Endothelial cell of umbilical vein (primary cell): Measurements from ENCODE around the gene ITGB8. TPM values are rescaled to one million over a fixed set of nuclear protein-coding genes. Genes with fewer than 3 reads are reported as not detected.

Source experiments
- BruUV-seq: library from RNA; stranded (reverse); fragments of 400-500 nt; replicated peaks from 2 replicates; lab custom pipeline; 2021; lab: Mats Ljungman, UMichigan
- CTCF ChIA-PET: fragments of 300-600, 350-600 bp; sonication (Branson Sonifier 250); formaldehyde crosslinking; loops from one replicate; lab custom pipeline; 2021; ENCODE audit warnings: antibody characterized with exemption, inconsistent platforms; lab: Charles Lee
- POLR2A ChIA-PET: fragments of 300-600, 350-600 bp; sonication (Branson Sonifier 250); formaldehyde crosslinking; loops from one replicate; lab custom pipeline; 2021; ENCODE audit warnings: antibody characterized with exemption, inconsistent platforms; lab: Charles Lee
- DNase-seq: peaks from one replicate; pipeline ENCODE4 v3.0.0-alpha.2; 2011; ENCODE audit warnings: low read depth, low spot score
- FAIRE-seq: peaks from 2 replicates; lab custom pipeline; 2011; peaks lifted over from hg19 to GRCh38; lab: Jason Lieb, UNC
- H2AFZ ChIP-seq: 2 replicates; pipeline ENCODE4 v1.6.0; 2012; ENCODE audit warnings: low read depth, low read length, control low read depth, inconsistent platforms
- H3K27ac ChIP-seq: 2 replicates; pipeline ENCODE4 v1.5.1; 2011; ENCODE audit warnings: low read depth, mild to moderate bottlenecking, control low read depth, low read length, moderate library complexity; ENCODE audit not compliant: insufficient read depth
- H3K27me3 ChIP-seq, 2 experiments: 2 replicates each; pipeline versions ENCODE4 v1.6.0 to v1.6.1; 2011; ENCODE audit warnings: low read length in 2 of 2, mixed read lengths in 1 of 2; ENCODE audit not compliant: control insufficient read depth in 2 of 2, insufficient read depth in 2 of 2
- H3K36me3 ChIP-seq, 2 experiments: 2 replicates in 1 of 2; 3 replicates in 1 of 2; pipeline ENCODE4 v1.5.1; 2011; ENCODE audit warnings: low read length in 2 of 2, mild to moderate bottlenecking in 1 of 2, moderate library complexity in 1 of 2; ENCODE audit not compliant: control insufficient read depth in 2 of 2, insufficient read depth in 2 of 2; ENCODE audit errors: extremely low read depth in 1 of 2
- H3K4me1 ChIP-seq: 3 replicates; pipeline ENCODE4 v1.5.1; 2011; ENCODE audit warnings: mild to moderate bottlenecking, low read length; ENCODE audit not compliant: control insufficient read depth, insufficient read depth; ENCODE audit errors: extremely low read depth
- H3K4me2 ChIP-seq: 2 replicates; pipeline ENCODE4 v1.6.1; 2011; ENCODE audit warnings: low read length, control low read depth, mixed read lengths; ENCODE audit not compliant: insufficient read depth
- H3K4me3 ChIP-seq, 3 experiments: fragments of 200-600 bp in 1 of 3; sonication (generic), shearing (Covaris generic) in 1 of 3; replicated peaks in 1 of 3; 2 replicates each; pipeline ENCODE4 v1.5.1; 2011 to 2016; ENCODE audit warnings: control low read depth in 3 of 3, low read length in 3 of 3, mild to moderate bottlenecking in 2 of 3, inconsistent platforms in 1 of 3, low read depth in 1 of 3, moderate library complexity in 1 of 3; ENCODE audit not compliant: insufficient read depth in 1 of 3
- H3K79me2 ChIP-seq: 2 replicates; pipeline ENCODE4 v1.6.0; 2012; ENCODE audit warnings: low read length, inconsistent platforms; ENCODE audit not compliant: control insufficient read depth, insufficient read depth
- H3K9ac ChIP-seq: replicated peaks from 2 replicates; pipeline ENCODE3; 2011; ENCODE audit warnings: low read length, control low read depth; ENCODE audit not compliant: insufficient read depth; ENCODE audit errors: extremely low read depth
- H3K9me1 ChIP-seq: replicated peaks from 3 replicates; pipeline ENCODE4 v1.6.0; 2011; ENCODE audit warnings: mild to moderate bottlenecking, low read length; ENCODE audit not compliant: control insufficient read depth, insufficient read depth; ENCODE audit errors: extremely low read depth
- H3K9me3 ChIP-seq: replicated peaks from 2 replicates; pipeline ENCODE4 v1.5.1; 2012; ENCODE audit warnings: low read length, inconsistent platforms; ENCODE audit not compliant: control insufficient read depth, insufficient read depth
- H4K20me1 ChIP-seq: replicated peaks from 2 replicates; pipeline ENCODE3; 2011; ENCODE audit warnings: mild to moderate bottlenecking, low read length; ENCODE audit not compliant: control insufficient read depth, insufficient read depth; ENCODE audit errors: extremely low read depth
- CTCF ChIP-seq, 2 donors: IDR thresholded peaks; 1 replicate in 1 of 2; 2 replicates in 1 of 2; pipeline ENCODE4 v1.5.1; 2011; ENCODE audit warnings: low read length in 2 of 2, mild to moderate bottlenecking in 2 of 2, moderate library complexity in 2 of 2, control low read depth in 1 of 2, inconsistent platforms in 1 of 2, low read depth in 1 of 2; ENCODE audit not compliant: insufficient read depth in 1 of 2; ENCODE audit errors: extremely low read depth in 1 of 2
- EZH2 ChIP-seq: IDR thresholded peaks from 2 replicates; pipeline ENCODE4 v1.6.1; 2012; ENCODE audit warnings: borderline replicate concordance, low read depth, mild to moderate bottlenecking, moderate library complexity, low read length, inconsistent platforms; ENCODE audit not compliant: severe bottlenecking
- FOS ChIP-seq: IDR thresholded peaks from 2 replicates; pipeline ENCODE4 v1.6.1; 2011; ENCODE audit warnings: mild to moderate bottlenecking, low read length, moderate library complexity, borderline replicate concordance; ENCODE audit not compliant: insufficient read depth
- GATA2 ChIP-seq: IDR thresholded peaks from 2 replicates; pipeline ENCODE4 v1.7.0; 2011; ENCODE audit warnings: low read depth, mild to moderate bottlenecking, moderate library complexity, mixed read lengths, low read length; ENCODE audit not compliant: insufficient read length, insufficient read depth
- JUN ChIP-seq: IDR thresholded peaks from 2 replicates; pipeline ENCODE4 v1.6.1; 2011; ENCODE audit warnings: borderline replicate concordance, low read depth; ENCODE audit not compliant: insufficient read length, insufficient read depth
- MYC ChIP-seq: IDR thresholded peaks from one replicate; pipeline ENCODE4 v1.6.1; 2011; ENCODE audit warnings: mild to moderate bottlenecking, low read depth, low read length
- POLR2A ChIP-seq: IDR thresholded peaks from 2 replicates; pipeline ENCODE4 v1.6.1; 2012; ENCODE audit warnings: low read depth, mild to moderate bottlenecking, control low read depth, low read length
- POLR2AphosphoS5 ChIP-seq: IDR thresholded peaks from 2 replicates; pipeline ENCODE4 v1.6.1; 2012; ENCODE audit warnings: low read depth, mild to moderate bottlenecking, control low read depth, low read length, moderate library complexity; ENCODE audit not compliant: insufficient read depth
- dilution Hi-C: fragments of 300-500 bp; cut with MboI; formaldehyde crosslinking; loops from one replicate; pipeline ENCODE4 v1.15.0; 2019; ENCODE audit warnings: low sequenced_read_pairs; ENCODE audit not compliant: extremely low pct_ligation_motif_present
- intact Hi-C: fragments of 100-400 bp; cut with micrococcal nuclease; formaldehyde crosslinking; loops from one replicate; pipeline ENCODE4 v1.10.0; 2022
- polyA plus RNA-seq, 4 experiments: library from polyadenylated mRNA; depleted of rRNA in 3 of 4; stranded (reverse) in 3 of 4; unstranded in 1 of 4; fragments of >200 nt; gene quantifications; 2 replicates each; pipeline versions ENCODE4 v1.2.1 to v1.2.3, GENCODE V29; 2011 to 2012; ENCODE audit warnings: missing spikeins in 1 of 4
- total RNA-seq: library from RNA; stranded (reverse); gene quantifications from 2 replicates; pipeline ENCODE4 v1.2.3, GENCODE V29; 2021
- TF ChIP-seq, protein P1 (sequence below): IDR thresholded peaks from 2 replicates; pipeline ENCODE4 v1.6.1; 2011; ENCODE audit not compliant: insufficient read depth, insufficient read length

ITGB8 gene
- total and polyA plus RNA-seq, 2 donors (not counting 3 experiments of a cell fraction or from before 2014, with no cell fraction given), result 2.9 to 8.2 TPM

GRCh38 chr7:20394284-20394683 is 63.6 kb downstream of the ITGB8 start:
- H3K36me3 ChIP-seq, result peaks cover 0 to 4% of the 10 kb centered on the region in 2 experiments
- no peak overlapping the region for H3K4me3 ChIP-seq
- H3K4me1 ChIP-seq, result no peaks in the 10 kb centered on the region
- DNase-seq (no peak), FAIRE-seq (no peak)
- TF ChIP-seq CTCF (IDR thresholded peaks at IDR 0.05; ENCODE audit: extremely low read depth in 1 of 2, insufficient read depth in 1 of 2, low read depth in 1 of 2, low read length in 2 of 2), result no peak
- POLR2A ChIA-PET, result no interaction called here
- CTCF ChIA-PET, result interaction anchor here (1.0 kb wide), 1 partner anchor 8 kb away, joined by 3 read pairs; no protein-coding TSS in a partner anchor
- no peaks in the 10 kb centered on the region for H3K79me2 ChIP-seq
- H3K9me3 ChIP-seq, result no peaks in the 10 kb centered on the region
- no peak overlapping the region for H3K4me2 ChIP-seq
- intact Hi-C loops (no loop called here), dilution Hi-C loops (no loop called here)
- no peak overlapping the region for H3K9ac ChIP-seq
- no peak overlapping the region for H3K27ac ChIP-seq
- H4K20me1 ChIP-seq, result no peaks in the 10 kb centered on the region
- BruUV-seq, result no TSS peak
- H2AFZ ChIP-seq, result no peak overlapping the region
- no peaks in the 10 kb centered on the region for H3K27me3 ChIP-seq
- H3K9me1 ChIP-seq, result no peaks in the 10 kb centered on the region

DNA sequence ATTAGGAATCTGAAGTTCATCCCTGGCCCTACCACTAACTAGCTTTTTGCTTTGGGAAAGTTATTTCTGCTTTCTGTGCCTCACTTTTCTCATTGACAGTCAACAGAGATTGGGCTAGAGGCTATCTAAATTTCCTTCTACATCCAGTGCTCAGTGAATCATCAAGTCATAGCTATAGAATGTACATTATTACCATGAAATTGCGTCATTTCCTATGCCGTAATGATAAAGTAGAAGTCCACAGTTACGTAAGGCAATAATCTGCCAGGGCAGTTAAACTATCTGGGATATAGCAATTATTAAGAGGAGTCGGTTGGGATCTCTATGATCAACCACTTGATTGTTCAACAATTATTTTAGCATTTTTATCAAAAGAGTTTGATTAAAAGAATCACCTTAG is 64.4 kb downstream of the ITGB8 start:
- POLR2A ChIA-PET, result no interaction called here
- no peak for TF ChIP-seq FOS
- TF ChIP-seq CTCF (IDR thresholded peaks at IDR 0.05; ENCODE audit: extremely low read depth in 1 of 2, insufficient read depth in 1 of 2, low read depth in 1 of 2, low read length in 2 of 2), result no peak
- TF ChIP-seq POLR2AphosphoS5, result no peak
- TF ChIP-seq, protein P1, sequence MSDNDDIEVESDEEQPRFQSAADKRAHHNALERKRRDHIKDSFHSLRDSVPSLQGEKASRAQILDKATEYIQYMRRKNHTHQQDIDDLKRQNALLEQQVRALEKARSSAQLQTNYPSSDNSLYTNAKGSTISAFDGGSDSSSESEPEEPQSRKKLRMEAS, result no peak
- TF ChIP-seq GATA2, result no peak
- TF ChIP-seq JUN, result no peak
- no peak for TF ChIP-seq EZH2
- no peak for TF ChIP-seq MYC
- TF ChIP-seq POLR2A, result no peak
- Histone ChIP-seq H3K4me2 (no peak overlapping the region), H3K4me3 (no peak overlapping the region), H3K9me1 (no peaks in the 10 kb centered on the region), H3K4me1 (no peaks in the 10 kb centered on the region), H3K9ac (no peak overlapping the region), H3K27me3 (no peaks in the 10 kb centered on the region), H3K79me2 (no peaks in the 10 kb centered on the region), H3K9me3 (no peaks in the 10 kb centered on the region), H3K27ac (no peak overlapping the region), H2AFZ (no peak overlapping the region), H3K36me3 (peaks cover 0 to 4% of the 10 kb centered on the region in 2 experiments), H4K20me1 (no peaks in the 10 kb centered on the region)
- intact Hi-C loops (no loop called here), dilution Hi-C loops (no loop called here)
- CTCF ChIA-PET, result no interaction called here
- BruUV-seq, result no TSS peak
- FAIRE-seq (no peak), DNase-seq (no peak)
